Prostate gland (tissue), 2 donors: ENCODE data around the gene CUL1. TPM values are rescaled to one million over a fixed set of nuclear protein-coding genes. Genes with fewer than 3 reads are reported as not detected.

Source experiments
- DNase-seq: peaks from one replicate; pipeline ENCODE4 v3.0.0-alpha.2; 2019; ENCODE audit warnings: low spot score
- H3K27ac ChIP-seq, 2 donors: fragments of 200-600 bp; sonication (generic); 2 replicates each; pipeline ENCODE4 v1.5.1; 2017 to 2019
- H3K27me3 ChIP-seq: fragments of 200-600 bp; sonication (generic); replicated peaks from 2 replicates; pipeline ENCODE4 v1.5.1; 2019; ENCODE audit not compliant: insufficient read depth
- H3K36me3 ChIP-seq, 2 donors: fragments of 200-600 bp; sonication (generic); 1 replicate in 1 of 2; 2 replicates in 1 of 2; pipeline versions ENCODE4 v1.5.1 to v1.8.1; 2017 to 2019
- H3K4me1 ChIP-seq: fragments of 200-600 bp; sonication (generic); replicated peaks from 2 replicates; pipeline ENCODE4 v1.5.1; 2019
- H3K4me3 ChIP-seq, 2 donors: fragments of 200-600 bp; sonication (generic); 2 replicates each; pipeline ENCODE4 v1.5.1; 2017 to 2019
- H3K9me3 ChIP-seq: fragments of 200-600 bp; sonication (generic); 2 replicates; pipeline ENCODE4 v1.5.1; 2017
- CTCF ChIP-seq, 4 experiments: fragments of 200-600 bp in 2 of 4; fragments of 450-650 bp in 2 of 4; sonication (generic) in 2 of 4; IDR thresholded peaks; 1 replicate in 3 of 4; 2 replicates in 1 of 4; pipeline ENCODE4 v1.5.1; 2016 to 2019; ENCODE audit warnings: antibody characterized with exemption in 4 of 4, mild to moderate bottlenecking in 2 of 4, moderate library complexity in 2 of 4
- POLR2A ChIP-seq: fragments of 450-650 bp; IDR thresholded peaks from one replicate; pipeline ENCODE4 v1.6.1; 2016; ENCODE audit warnings: antibody characterized with exemption, mild to moderate bottlenecking
- POLR2AphosphoS5 ChIP-seq: sonication (generic); formaldehyde crosslinking; IDR thresholded peaks from one replicate; pipeline ENCODE4 v1.6.1; 2017; ENCODE audit warnings: antibody characterized with exemption
- WGBS: methylation state at CpG from one replicate; pipeline ENCODE4 v1.1.5; 2018; 5-methylcytosine and 5-hydroxymethylcytosine counted together
- intact Hi-C: fragments of 100-400 bp; cut with DNase I; formaldehyde crosslinking; loops from one replicate; pipeline ENCODE4 v1.14.2; 2022
- total RNA-seq, 2 donors: library from RNA; depleted of rRNA; stranded (reverse); fragments of >200 nt; gene quantifications; one replicate each; pipeline ENCODE4 v1.1.0, GENCODE V29; 2016

Gene CUL1
- total RNA-seq, 2 donors from 2014 or later: 39.0 to 105 TPM

- 73% methylated on average over 3 of the region's 3 CpGs for WGBS
- Histone ChIP-seq H3K4me1 (no peaks in the 10 kb centered on the region), H3K4me3 (no peak overlapping the region), H3K9me3 (no peaks in the 10 kb centered on the region), H3K36me3 (no peaks in the 10 kb centered on the region), H3K27ac (no peak overlapping the region), H3K27me3 (no peaks in the 10 kb centered on the region)
- DNase-seq: no peak
- intact Hi-C loops: no loop called here
- TF ChIP-seq CTCF (IDR thresholded peaks at IDR 0.05): no peak
- no peak for TF ChIP-seq POLR2AphosphoS5
- no peak for TF ChIP-seq POLR2A
These were observed 25.1 kb downstream of the CUL1 start for GRCh38 chr7:148723846-148724245.

DNA sequence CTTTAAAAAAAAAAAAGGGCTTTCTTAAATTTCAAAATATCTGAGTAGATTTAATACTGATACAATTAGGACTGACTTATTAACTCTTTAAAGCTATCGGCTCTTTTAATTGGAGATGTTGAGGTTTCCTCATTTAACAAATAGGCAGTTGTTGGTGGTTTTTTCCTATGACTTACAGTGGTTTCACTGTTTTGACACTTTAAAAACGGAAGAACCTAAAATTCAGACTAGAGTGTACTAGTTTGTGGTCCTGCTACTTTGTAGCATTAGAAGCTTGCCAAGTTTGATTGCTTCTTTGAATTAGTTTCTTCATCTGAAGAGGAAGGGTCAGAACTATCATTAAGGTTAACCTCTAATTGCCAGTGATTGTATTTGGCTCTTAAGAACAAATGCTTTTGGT, 27.7 kb downstream of the CUL1 start:
- WGBS: 66% methylated on average over 2 of the region's 2 CpGs
- no peak for DNase-seq
- Histone ChIP-seq H3K27ac (no peak overlapping the region), H3K9me3 (no peaks in the 10 kb centered on the region), H3K27me3 (no peaks in the 10 kb centered on the region), H3K36me3 (no peaks in the 10 kb centered on the region), H3K4me1 (no peaks in the 10 kb centered on the region), H3K4me3 (no peak overlapping the region)
- intact Hi-C loops: no loop called here
- TF ChIP-seq POLR2AphosphoS5: no peak
- TF ChIP-seq CTCF (IDR thresholded peaks at IDR 0.05): no peak
- no peak for TF ChIP-seq POLR2A

DNA sequence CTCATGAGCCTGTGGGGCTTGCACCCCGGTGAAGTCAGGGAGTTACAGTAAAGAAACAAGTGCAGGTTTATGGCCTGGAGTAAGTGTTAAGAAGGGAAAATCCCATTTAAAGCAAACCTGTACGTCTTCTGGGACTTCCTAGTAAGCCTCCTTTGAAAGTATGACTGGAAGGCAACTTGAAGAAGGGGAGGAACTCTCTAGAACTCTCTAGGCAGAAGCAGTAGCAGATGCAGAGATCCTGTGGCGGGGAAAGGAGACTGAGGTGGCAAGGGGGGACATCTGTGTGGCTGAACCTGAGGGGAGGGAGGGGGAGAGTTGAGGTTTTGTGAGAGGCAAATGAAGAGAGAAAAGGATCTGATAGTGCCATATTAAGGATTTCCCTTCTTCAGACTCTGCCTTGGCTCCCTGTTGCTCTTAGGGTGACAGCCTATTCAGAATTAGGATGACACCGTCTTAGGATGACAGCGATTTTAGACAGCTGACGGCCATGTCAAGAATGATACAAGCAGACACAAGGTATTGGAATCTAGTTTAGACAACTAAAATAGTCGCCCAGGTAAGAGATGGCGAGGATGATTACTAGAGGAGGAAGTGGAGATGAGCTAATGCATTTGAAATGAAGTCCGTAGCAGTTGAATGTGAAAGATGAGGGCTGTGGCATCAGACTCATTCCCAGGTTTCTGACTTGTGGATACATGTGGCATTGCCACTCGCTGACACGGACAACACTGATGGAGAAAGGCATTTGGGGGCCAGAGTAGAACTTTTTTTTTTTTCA, 29.0 kb downstream of the CUL1 start:
- intact Hi-C loops: no loop called here
- no peak overlapping the region for H3K4me3 ChIP-seq
- no peak for DNase-seq
- no peak for TF ChIP-seq POLR2AphosphoS5
- no peak for TF ChIP-seq CTCF (IDR thresholded peaks at IDR 0.05)
- no peak for TF ChIP-seq POLR2A
- H3K9me3 ChIP-seq: no peaks in the 10 kb centered on the region
- H3K27me3 ChIP-seq: no peaks in the 10 kb centered on the region
- H3K27ac ChIP-seq: no peak overlapping the region
- H3K4me1 ChIP-seq: no peaks in the 10 kb centered on the region
- no peaks in the 10 kb centered on the region for H3K36me3 ChIP-seq
- 94% methylated on average over 11 of the region's 11 CpGs for WGBS

GRCh38 chr7:148729984-148730733, 31.5 kb downstream of the CUL1 start:
- intact Hi-C loops: no loop called here
- H3K27me3 ChIP-seq: no peaks in the 10 kb centered on the region
- no peak for DNase-seq
- no peak overlapping the region for H3K27ac ChIP-seq
- no peaks in the 10 kb centered on the region for H3K9me3 ChIP-seq
- TF ChIP-seq POLR2A: no peak
- TF ChIP-seq CTCF (IDR thresholded peaks at IDR 0.05): no peak
- no peak for TF ChIP-seq POLR2AphosphoS5
- H3K36me3 ChIP-seq: no peaks in the 10 kb centered on the region
- no peak overlapping the region for H3K4me3 ChIP-seq
- H3K4me1 ChIP-seq: no peaks in the 10 kb centered on the region
- WGBS: 64% methylated on average over 12 of the region's 12 CpGs
